Stimulated activated CD4-positive, alpha-beta T cell treated with anti-CD3 and anti-CD28 coated beads, Interleukin-4, amount 100 ng/mL, for 4 hours (primary cell): ENCODE measurements around the gene AKAP12.
"Not testable (repeated sequence)": the region's sequence is repeated elsewhere in the genome, so short reads cannot be mapped to it uniquely, and the experiment has no call there.

ENCODE experiments used
- DNase-seq, 2 experiments: peaks; one replicate each; pipeline ENCODE4 v3.0.0-alpha.2; 2020

The AKAP12 gene

GRCh38 chr6:151313066-151313491 lies 73.3 kb downstream of the AKAP12 start:
- no peak for DNase-seq

- DNase-seq: not testable (repeated sequence)
Observed at GRCh38 chr6:151315661-151316060, 75.9 kb downstream of the AKAP12 start.

- DNase-seq: no peak
Observed at GRCh38 chr6:151317103-151317994, 77.6 kb downstream of the AKAP12 start.

GRCh38 chr6:151317995-151318365 lies 78.2 kb downstream of the AKAP12 start:
- DNase-seq: no peak

GRCh38 chr6:151320140-151320539 lies 80.4 kb downstream of the AKAP12 start:
- no peak for DNase-seq

- no peak for DNase-seq
Observed at GRCh38 chr6:151321438-151321837, 81.7 kb downstream of the AKAP12 start.

GRCh38 chr6:151322570-151322969 lies 82.8 kb downstream of the AKAP12 start:
- DNase-seq: no peak

- peak; percentile 53 to 66 for DNase-seq
Observed at GRCh38 chr6:151323791-151324487, 84.2 kb downstream of the AKAP12 start.

GRCh38 chr6:151324488-151324825 lies 84.7 kb downstream of the AKAP12 start:
- no peak for DNase-seq

GRCh38 chr6:151325075-151326050 lies 85.6 kb downstream of the AKAP12 start:
- peak in 1 of 2 experiments; percentile 9 for DNase-seq

GRCh38 chr6:151326116-151326825 lies 86.5 kb downstream of the AKAP12 start:
- no peak for DNase-seq

- no peak for DNase-seq
Observed at GRCh38 chr6:151327101-151327500, 87.3 kb downstream of the AKAP12 start.

GRCh38 chr6:151330130-151330696 lies 90.4 kb downstream of the AKAP12 start:
- DNase-seq: no peak

GRCh38 chr6:151335930-151336329 lies 96.2 kb downstream of the AKAP12 start:
- DNase-seq: no peak

- no peak for DNase-seq
Observed at GRCh38 chr6:151338651-151339200, 99.0 kb downstream of the AKAP12 start.

GRCh38 chr6:151339369-151339768 lies 99.6 kb downstream of the AKAP12 start:
- DNase-seq: no peak

- DNase-seq: no peak
Observed at GRCh38 chr6:151340219-151340978, 100.6 kb downstream of the AKAP12 start.

GRCh38 chr6:151341476-151342195 lies 101.9 kb downstream of the AKAP12 start:
- no peak for DNase-seq

- not testable (repeated sequence) for DNase-seq
Observed at GRCh38 chr6:151342750-151343149, 103.0 kb downstream of the AKAP12 start.

- no peak for DNase-seq
Observed at GRCh38 chr6:151349651-151350270, 110.0 kb downstream of the AKAP12 start.
